Measurements from ENCODE around the gene GIMAP1. TPM values are rescaled to one million over a fixed set of nuclear protein-coding genes. Genes with fewer than 3 reads are reported as not detected.

The GIMAP1 gene
- total and polyA plus RNA-seq, 8 donors = 0.39 to 2.0 (median 1.1) TPM

DNA sequence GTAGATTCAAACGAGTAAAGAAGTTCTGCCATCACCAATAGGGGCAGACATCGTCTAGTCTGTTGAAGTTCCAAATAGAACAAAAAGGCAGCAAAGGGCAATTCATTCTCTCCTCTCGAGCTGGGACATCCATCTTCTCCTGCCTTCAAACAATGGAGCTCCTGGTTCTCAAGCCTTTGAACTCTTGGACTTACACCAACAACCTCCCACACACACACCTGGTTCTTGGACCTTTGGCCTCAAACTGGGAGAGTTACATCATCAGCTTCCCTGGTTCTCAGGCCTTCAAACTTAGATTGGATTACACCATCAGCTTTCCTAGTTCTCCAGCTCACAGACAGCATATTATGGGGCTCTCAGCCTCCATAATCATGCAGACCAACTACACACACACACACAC, 11.0 kb downstream of the GIMAP1 start:
- DNase-seq (peak in 3 of 6 donors; percentile 45 to 74 (median 62)), ATAC-seq (peak; percentile 96 to 100 (median 97)), FAIRE-seq (no peak)
- Histone ChIP-seq H3K9me3 (no peaks in the 10 kb centered on the region), H3K27ac (peak overlapping the region in 1 of 4 donors; percentile 15), H3K4me3 (no peak overlapping the region), H3K4me1 (no peaks in the 10 kb centered on the region), H3K36me3 (no peaks in the 10 kb centered on the region), H3K27me3 (no peaks in the 10 kb centered on the region)
- TF ChIP-seq, protein P1, sequence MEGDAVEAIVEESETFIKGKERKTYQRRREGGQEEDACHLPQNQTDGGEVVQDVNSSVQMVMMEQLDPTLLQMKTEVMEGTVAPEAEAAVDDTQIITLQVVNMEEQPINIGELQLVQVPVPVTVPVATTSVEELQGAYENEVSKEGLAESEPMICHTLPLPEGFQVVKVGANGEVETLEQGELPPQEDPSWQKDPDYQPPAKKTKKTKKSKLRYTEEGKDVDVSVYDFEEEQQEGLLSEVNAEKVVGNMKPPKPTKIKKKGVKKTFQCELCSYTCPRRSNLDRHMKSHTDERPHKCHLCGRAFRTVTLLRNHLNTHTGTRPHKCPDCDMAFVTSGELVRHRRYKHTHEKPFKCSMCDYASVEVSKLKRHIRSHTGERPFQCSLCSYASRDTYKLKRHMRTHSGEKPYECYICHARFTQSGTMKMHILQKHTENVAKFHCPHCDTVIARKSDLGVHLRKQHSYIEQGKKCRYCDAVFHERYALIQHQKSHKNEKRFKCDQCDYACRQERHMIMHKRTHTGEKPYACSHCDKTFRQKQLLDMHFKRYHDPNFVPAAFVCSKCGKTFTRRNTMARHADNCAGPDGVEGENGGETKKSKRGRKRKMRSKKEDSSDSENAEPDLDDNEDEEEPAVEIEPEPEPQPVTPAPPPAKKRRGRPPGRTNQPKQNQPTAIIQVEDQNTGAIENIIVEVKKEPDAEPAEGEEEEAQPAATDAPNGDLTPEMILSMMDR (IDR thresholded peaks at IDR 0.05) = no peak
- intact Hi-C loops (cut with DNase I) = no loop called here
- WGBS, 2 donors = 43% methylated on average over 3 of the region's 3 CpGs

DNA sequence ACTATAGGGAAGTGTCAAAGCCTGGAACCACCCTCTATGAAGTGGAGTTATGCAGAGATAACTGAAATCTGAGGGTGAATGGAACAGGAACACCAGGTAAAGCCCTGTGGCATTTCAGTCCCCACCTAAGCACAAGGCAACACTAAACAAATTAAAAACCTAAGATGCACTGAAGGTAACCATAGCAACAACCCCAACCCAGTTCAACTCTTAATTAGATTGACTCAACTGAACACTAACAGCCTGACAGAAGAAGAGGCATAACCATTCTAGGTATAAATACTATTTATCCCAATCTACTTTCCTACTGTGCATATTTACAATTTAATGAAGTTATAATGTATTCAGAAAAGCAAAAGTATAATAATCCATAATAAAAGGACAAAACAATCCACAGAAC, 11.6 kb downstream of the GIMAP1 start:
- no peak for FAIRE-seq
- intact Hi-C loops (cut with DNase I) = no loop called here
- Histone ChIP-seq H3K4me1 (no peaks in the 10 kb centered on the region), H3K36me3 (no peaks in the 10 kb centered on the region), H3K27me3 (no peaks in the 10 kb centered on the region), H3K27ac (peak overlapping the region in 1 of 4 donors; percentile 15), H3K9me3 (no peaks in the 10 kb centered on the region), H3K4me3 (no peak overlapping the region)
- ATAC-seq = no peak
- TF ChIP-seq, protein P1 (IDR thresholded peaks at IDR 0.05) = no peak
- no peak for DNase-seq

DNA sequence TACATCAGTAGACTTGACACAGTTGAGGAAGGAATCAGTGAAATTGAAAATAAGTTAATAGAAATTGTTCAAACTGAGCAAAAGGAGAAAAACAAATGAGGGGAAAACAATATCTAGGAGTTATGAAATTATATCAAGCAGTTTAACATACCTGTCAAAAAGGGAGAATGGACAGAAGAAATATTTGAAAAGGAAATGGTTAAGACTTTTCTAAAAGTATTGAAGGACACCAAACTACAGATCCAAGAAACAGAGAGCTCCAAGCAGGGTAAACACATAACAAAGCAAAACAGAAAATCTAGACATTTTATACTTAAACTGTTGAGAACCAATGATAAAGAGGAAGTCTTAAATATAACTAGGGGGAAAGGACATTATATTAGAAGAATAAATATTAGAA, 12.2 kb downstream of the GIMAP1 start:
- DNase-seq = no peak

DNA sequence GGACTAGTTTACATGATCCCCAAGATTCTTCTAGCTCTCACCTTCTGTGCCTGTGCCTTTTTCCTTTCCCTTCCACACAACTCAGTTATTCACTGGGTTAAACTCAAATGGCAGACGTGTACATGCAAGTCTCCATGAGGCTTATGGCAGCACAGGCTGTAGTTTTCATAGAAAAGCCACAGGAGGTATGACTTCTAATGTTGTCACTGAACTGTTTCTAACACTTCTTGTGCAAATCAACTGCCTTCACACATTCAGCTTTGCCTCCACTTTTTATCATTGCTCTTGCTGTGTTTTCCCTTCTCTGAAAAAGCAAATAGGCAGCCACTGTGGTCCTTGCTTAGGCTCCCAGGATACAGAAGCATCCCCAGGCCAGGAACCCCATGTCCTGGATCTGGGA, 15.5 kb downstream of the GIMAP1 start:
- Histone ChIP-seq H3K9me3 (no peaks in the 10 kb centered on the region), H3K4me1 (no peaks in the 10 kb centered on the region), H3K27ac (no peak overlapping the region), H3K36me3 (no peaks in the 10 kb centered on the region), H3K4me3 (no peak overlapping the region), H3K27me3 (no peaks in the 10 kb centered on the region)
- no peak for FAIRE-seq
- WGBS, 2 donors = 45 to 59% methylated on average over 1 of the region's 1 CpG
- TF ChIP-seq, protein P1 (IDR thresholded peaks at IDR 0.05) = no peak
- ATAC-seq = no peak
- DNase-seq = no peak
- intact Hi-C loops (cut with DNase I) = no loop called here

More for the DNA sequence above, 12.2 kb downstream of the GIMAP1 start:
- ATAC-seq (no peak), FAIRE-seq (no peak)
- H3K4me3 ChIP-seq = no peak overlapping the region
- no peaks in the 10 kb centered on the region for H3K4me1 ChIP-seq
- no peak overlapping the region for H3K27ac ChIP-seq
- TF ChIP-seq, protein P1 (IDR thresholded peaks at IDR 0.05) = no peak
- H3K9me3 ChIP-seq = no peaks in the 10 kb centered on the region
- no peaks in the 10 kb centered on the region for H3K36me3 ChIP-seq
- intact Hi-C loops (cut with DNase I) = no loop called here
- no peaks in the 10 kb centered on the region for H3K27me3 ChIP-seq

DNA sequence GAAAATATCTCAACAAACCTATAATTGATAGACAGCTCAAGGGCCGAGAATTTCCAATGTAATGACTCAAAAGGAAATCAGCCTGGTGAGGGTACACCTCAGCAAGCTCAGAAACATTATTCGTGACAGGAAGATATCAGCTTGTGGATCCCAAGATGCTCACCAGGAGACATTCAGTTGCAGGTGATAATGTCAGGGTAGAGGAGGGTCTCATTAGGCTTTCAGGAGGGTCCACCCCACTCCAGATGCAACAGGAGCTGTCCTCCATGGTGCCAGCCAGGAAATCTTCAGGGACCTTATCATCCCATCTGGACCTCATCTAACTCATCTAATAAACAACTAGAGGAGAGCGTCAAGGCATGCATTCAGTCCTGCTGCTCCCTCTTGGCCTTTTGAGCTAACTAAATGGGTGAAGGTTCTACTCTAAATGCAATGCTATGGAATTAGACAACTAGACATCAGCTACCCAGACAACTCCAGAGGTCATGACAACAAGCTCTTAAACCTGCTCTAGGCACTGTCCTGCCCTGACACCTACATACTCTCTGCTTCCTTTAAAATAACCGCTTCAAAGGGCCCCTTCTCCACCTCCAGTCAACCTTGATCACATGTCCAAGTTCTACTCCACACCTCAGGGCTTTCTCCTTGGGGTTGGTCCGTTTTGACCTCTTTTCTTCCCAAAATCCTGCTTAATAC, 16.5 kb downstream of the GIMAP1 start:
- Histone ChIP-seq H3K27ac (no peak overlapping the region), H3K36me3 (no peaks in the 10 kb centered on the region), H3K4me1 (no peaks in the 10 kb centered on the region), H3K9me3 (no peaks in the 10 kb centered on the region), H3K4me3 (no peak overlapping the region), H3K27me3 (peaks cover 0 to under 1% (median 0%) of the 10 kb centered on the region in 4 donors)
- FAIRE-seq (no peak), DNase-seq (no peak), ATAC-seq (no peak)
- WGBS, 2 donors = 66 to 70% methylated on average over 5 of the region's 5 CpGs
- TF ChIP-seq, protein P1 (IDR thresholded peaks at IDR 0.05) = no peak
- intact Hi-C loops (cut with DNase I) = no loop called here
